ENCODE results near the gene AMER1. TPM values are rescaled to one million over a fixed set of nuclear protein-coding genes. Genes with fewer than 3 reads are reported as not detected.
"Not testable (repeated sequence)": the region's sequence is repeated elsewhere in the genome, so short reads cannot be mapped to it uniquely, and the experiment has no call there.

Gene AMER1
- total RNA-seq, result 3.9 TPM
- long read RNA-seq, partial matches to known transcripts, result 0 of 1 reads
- long read RNA-seq, other reads (novel, unspliced or antisense), result 1 of 1 reads

DNA sequence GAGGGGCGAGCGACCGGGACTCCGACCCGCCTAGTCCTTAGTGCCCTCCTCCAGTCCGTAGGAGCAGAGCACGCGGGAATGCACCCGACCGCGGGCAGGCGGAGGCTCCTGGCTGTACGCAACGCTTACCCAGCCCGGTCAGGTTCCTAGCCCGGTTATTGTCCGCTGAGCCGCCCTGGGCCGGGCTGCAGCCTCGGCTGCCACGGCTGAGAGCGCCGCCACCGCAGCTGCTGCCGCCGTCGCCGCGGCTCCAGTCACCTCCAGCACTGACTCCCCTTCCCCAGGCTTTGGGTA, at the start of gene AMER1:
Gene AMER1, minus strand, starts transcription at position 268 of the 294 bp plus-strand sequence. CDS start 12,422 bp downstream, outside the sequence.
- intact Hi-C loops (cut with DNase I), result no loop called here
- DNase-seq (ENCODE audit: low spot score), result no peak

DNA sequence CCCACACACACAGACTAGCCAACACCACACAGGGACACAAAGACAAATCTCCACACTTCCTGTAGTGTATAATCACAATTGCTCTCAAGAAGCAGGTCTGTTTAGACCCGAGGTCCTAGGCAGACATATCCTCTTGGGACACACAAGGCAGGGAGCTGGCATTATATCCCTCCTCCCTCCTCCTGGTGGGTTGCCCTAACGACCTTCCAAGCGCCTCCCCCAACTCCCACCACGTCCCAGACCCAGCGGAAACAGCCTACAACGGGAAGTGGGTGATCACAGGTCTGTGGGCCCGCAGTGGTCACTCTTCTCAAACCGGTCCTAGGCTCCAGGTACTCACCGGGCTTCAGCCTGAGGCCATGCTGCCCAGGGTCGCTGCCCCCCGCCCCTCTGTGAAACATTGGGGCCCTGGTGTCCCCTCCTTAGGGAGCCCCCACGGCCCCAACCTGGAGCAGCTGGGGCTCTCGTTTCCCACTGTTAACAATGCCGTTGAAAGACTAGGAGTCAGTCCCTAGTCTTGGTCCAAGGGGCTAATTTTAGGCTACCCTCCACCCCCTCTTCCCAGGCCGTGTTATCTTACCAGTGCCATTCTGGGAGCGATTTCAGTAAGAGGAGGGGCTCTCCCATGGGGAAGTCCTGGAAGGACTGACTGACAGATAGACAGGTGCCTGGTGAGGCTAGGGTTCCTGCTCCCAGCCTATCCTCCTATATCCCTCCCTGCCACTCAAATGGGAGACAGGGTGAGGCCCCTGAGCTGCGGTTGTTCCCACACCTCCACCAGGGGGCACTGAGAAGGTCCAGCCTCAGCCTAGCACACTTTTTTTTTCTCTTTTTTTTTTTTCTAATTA, 24.8 kb upstream of the AMER1 start, which contains the start of gene ASB12:
Gene ASB12, minus strand, starts transcription at position 485 of the 848 bp plus-strand sequence. CDS start 4,957 bp downstream, outside the sequence.
- DNase-seq (ENCODE audit: low spot score), result no peak
- intact Hi-C loops (cut with DNase I), result no loop called here

DNA sequence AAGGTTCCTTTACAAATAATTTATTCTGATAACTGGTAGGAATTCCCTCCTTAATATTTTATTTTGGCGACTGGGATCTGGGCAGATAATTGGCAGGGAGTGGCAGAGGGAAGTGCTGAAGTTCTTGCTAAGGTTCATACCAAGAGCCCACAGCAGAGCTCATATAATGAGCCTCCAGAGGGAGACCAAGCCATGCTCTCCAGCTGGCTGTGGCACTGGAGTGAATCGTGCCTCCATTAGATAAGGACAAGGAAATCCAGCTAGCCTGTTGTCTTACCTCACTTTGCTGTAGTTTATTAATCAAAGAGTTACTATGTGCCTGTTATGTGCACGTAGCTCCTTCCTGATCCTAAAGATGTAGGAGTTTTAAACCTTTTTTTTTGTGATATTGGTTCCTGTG, 23.6 kb upstream of the AMER1 start:
- intact Hi-C loops (cut with DNase I), result no loop called here
- no peak for DNase-seq (ENCODE audit: low spot score)

DNA sequence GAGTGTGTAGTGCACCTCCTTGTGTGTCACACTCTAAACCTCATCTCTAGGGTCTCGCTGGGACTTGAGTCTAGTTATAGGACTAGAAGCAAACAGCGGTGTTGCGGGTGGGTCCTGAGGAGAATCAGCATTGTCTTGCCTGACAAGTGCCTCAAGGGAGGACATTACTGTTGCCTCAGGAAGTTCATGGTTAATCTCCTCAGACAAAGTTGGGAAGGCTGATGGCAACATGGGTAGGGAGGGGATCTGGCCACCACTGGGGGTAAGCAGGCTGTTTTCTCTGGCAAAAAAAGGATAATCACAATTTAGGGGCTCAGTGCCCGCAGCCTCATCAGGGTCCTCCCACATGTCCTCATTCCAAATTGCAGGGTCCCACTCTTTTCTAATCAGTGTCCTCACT, 12.5 kb upstream of the AMER1 start:
- intact Hi-C loops (cut with DNase I), result no loop called here

DNA sequence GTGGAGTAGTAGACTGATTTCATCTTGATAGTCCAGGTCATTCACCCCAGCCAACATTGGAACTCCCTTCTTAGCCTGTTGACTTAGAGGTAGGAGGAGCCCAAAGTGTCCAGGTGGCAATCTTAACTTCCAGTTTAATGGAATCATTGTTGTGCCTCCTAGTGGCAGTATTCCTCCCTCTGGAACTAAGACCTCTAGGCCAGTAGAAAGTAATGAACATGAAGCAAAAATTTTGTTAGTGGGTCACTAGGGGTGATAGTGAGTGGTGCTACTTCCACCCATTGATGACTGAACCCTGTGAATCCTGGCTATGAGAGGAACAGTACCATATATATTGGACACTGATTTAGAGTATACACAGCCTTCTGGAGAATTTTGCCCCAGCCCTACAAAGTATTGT, 8.5 kb upstream of the AMER1 start:
- DNase-seq (ENCODE audit: low spot score); intact Hi-C loops (cut with DNase I): not testable (repeated sequence)

More for the DNA sequence above, 12.5 kb upstream of the AMER1 start:
- no peak for DNase-seq (ENCODE audit: low spot score)

DNA sequence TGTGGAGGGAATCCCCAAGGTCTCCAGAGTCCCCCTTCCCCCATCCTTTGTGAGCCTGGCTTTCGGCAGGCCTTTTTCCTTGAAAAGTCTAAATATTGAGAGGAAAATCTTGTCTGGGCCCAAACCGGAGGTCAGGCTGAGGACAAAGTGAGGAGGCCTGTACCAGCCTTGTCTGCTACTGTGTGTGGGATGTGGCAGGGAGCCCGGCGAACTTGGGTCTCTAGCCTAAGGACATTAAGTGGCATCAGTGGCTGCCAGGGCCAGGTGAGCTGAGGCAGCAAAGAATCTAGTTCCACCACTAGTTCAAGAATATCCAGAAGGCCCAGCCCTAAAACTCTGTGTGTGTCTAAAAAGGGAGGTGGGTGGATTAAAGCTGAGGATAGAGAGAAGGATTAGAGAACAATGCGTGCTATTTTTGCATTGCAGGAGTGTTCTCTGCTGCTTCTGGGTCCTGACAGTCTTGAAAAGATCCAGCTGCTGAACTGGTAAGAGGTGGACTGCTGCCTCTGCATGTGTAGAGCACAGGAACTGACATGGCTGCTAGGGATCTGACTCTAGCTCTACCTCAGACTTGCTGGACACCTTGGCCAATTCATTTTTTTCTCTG, 1.2 kb upstream of the AMER1 start:
- DNase-seq (ENCODE audit: low spot score), result no peak
- intact Hi-C loops (cut with DNase I), result no loop called here

DNA sequence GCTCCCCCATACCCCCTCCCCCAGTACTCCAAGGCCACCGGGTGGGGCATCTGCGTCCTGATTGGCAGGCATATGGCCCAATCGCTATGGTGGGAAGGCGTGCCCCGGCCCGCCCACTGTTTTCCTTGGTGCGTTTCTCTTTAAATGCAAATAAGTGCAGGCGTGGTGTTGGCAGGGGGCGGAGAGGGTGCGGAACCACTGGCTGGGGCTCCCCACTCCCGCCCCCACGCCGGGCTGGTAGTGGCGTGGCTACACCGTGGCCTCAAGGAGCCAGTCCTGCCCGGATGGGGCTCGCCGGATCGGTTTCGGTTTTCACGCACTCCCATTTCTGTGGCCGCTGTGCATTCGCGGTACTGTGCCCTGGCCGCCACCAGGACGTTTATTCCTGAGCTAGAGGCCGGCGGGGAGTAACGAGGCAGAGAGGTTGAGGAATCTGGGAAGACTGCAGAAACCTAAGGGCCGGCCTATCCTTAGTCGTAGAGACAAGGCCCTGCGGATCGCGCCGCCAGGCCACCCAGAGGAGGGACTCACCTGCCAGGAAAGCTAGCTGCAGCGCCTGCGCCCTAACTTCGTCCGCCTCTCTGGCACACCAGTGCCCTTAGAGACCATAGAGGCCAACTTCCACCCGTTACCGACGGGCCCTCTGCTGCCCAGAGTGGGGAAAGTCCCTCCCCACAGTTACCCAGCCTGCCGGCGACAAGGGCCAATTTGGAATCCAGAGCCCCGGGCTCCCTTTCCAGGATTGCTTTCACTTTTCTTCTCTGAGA, 410 bp upstream of the AMER1 start:
- DNase-seq (ENCODE audit: low spot score), result peak; percentile 94
- intact Hi-C loops (cut with DNase I), result no loop called here

DNA sequence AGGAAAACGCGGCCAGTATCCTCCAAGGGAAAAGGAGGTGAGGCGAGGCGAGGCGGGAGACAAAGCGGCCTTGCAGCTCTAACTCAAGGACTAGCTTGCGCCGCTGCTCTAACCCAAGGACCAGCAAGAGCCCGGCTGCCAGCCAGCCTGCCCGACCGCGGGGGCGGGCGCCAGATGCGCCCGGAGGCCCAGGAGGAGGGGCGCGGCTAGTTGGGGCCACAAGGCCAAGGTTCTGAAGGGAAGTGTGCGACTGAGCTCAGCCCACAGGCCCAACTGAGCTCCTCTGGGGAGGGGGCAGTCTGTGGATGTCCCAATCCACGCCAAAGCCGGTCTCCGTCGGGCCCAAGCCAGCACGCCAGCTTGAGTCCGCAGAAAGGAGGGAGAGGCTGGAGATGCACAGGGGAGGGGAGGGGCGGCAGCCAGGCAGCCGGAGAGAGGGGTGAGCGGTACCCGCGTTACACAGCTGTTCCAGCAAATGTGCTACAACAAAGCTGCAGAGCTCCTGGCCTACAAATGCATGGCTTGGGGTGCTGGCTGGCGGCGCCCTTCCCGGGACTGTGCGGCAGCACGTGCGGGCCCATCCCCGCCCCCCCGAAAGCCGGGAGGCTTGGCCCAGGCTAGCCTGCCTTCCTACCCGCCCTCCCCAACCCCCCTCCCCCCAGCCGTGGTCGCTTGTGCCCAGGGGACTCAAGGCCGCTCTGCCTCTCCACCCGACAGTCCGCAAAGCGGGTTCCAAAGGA, 637 bp downstream of the AMER1 start:
- DNase-seq (ENCODE audit: low spot score), result no peak
- intact Hi-C loops (cut with DNase I), result no loop called here

DNA sequence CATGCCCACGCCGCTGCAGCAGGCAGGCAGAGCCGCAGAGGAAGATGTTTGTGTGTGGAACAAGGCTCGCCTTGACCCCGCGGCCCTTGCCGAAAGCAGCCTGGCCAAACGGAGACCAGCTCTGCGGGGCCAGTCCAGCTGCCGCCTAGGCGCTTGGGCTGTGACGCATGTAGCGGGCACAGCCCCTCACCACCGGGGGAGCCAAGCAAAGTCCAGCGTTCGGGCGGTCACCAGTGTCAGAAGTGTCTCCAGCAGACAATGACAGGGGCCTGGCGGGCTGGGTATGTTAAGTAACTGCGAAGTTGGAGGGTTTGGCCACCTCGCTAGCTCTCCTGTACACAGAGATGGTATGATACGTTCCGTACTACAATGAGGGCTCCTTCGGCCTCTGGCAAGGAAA, 1.3 kb downstream of the AMER1 start:
- DNase-seq (ENCODE audit: low spot score), result no peak
- intact Hi-C loops (cut with DNase I), result no loop called here

DNA sequence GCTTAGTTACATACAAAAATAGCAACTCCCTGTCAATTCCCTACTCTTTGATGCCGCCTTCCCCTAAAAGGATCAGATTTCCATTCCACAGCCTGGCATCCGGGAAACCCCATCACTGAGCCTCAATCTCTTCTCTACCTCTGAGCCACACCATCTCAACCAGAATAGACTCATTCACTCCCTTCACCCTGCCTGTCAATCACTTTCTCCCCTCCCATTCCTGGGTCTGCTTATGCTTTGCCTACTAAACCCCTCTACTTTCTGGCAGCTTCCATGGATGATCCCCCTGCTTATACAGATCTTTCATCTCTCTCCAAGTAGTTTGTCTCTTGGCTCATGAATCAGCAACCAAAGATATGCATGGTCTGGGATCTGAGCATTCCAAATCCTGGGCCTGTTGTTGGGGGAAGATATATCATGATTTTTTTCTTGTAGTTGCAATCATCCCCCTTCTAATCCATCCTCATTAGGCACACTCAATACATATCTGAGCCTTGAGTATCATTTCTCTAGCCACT, 2.6 kb downstream of the AMER1 start:
- no peak for DNase-seq (ENCODE audit: low spot score)
- intact Hi-C loops (cut with DNase I), result no loop called here

DNA sequence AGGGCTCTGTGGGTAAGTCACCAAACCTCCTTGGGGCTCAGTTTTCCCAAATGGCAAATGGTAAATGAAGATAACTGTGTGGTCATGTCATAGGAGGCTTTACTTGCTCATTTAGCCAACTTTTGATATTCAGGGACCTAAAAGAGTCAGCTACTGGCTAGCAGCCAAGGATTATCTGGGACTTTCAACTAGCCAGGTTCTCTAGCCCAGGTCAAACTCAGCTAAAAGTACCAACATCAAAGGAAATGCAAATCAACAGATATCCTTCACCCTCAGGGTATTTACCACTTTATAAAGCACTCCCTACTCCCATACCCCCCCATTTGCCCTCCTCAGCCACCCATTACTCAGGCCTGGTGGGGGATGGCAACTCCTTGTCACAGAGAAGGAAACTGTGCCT, 7.5 kb downstream of the AMER1 start:
- no peak for DNase-seq (ENCODE audit: low spot score)
- intact Hi-C loops (cut with DNase I), result no loop called here

DNA sequence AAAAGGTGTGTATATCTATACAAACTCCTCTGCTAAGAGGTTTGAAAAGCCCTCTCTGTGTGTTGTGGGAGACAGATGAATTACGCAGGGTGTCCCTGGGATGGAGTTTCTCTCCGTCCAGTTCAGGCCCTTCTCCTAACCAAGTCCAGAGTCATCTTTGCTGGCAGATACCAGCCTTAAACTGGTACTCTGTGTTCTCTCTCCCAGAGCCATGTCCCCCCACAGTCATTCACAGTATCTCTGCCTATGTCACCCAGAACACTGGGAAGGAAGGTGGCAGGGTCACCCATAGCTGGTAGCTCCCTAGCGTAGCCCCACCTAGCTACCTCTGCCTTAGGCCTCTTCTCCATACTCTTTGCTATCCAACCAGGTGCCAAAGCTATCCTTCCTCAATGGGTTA, 8.9 kb downstream of the AMER1 start:
- intact Hi-C loops (cut with DNase I), result no loop called here
- DNase-seq (ENCODE audit: low spot score), result no peak

DNA sequence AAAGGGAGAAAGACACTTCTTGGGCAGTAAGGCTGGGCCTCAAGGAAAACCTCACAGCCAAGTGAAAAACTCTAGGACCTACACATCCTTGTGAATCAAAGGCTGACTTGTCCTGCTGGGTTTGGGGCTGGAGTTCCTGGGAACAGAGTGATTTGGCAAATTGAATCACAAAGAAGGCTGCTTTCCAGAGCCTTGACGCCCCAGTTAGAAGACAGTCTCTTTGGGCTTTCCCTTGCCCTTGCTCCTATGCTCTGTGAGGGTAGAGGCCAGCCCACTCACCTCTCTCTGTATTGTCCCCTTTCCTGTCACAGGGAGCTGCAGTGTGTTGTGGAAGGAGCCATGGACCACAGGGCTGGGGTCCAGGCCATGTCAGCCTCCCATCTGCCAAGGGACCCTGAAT, 9.6 kb downstream of the AMER1 start:
- intact Hi-C loops (cut with DNase I), result no loop called here

DNA sequence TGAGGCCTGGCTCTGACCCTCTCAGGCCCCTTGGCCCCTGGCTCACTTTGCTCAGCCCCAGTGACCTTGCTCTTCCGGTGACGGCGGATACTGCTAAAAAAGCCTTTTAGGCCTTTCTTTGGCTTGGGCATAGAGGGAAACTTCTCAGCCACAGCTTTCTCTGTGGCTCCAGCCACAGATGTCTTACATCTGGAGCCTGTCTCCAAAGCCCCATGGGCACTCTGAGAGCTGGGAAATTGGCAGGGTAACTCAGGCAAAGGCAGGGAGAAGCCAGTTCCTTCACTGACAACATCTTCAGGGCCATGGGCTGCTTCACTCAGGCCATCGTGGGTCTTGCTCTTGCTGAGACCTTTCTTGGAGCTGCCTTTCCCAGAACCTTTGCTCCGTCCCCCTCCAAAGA, 12.8 kb downstream of the AMER1 start:
- DNase-seq (ENCODE audit: low spot score), result peak; percentile 24

More for the DNA sequence above, 9.6 kb downstream of the AMER1 start:
- peak; percentile 4 for DNase-seq (ENCODE audit: low spot score)

DNA sequence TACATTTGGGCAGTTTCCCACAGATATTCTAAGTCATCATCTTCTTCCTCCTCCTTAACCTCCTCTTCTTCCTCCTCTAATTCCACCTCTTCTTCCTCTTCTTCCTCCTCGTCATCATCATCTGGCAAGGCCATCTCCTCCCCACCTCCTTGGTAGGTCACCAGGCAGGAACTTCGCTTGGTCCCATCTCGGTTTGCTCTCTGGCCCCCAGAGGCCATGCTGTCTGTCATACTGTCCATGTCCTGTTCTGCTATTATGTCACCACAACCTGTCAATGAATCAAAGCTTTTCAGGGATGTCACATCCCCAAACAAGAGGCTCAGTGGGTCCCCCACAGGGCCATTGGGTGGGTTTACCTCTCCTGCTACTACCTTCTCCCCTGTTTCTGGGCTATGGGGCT, 13.5 kb downstream of the AMER1 start:
- intact Hi-C loops (cut with DNase I), result no loop called here
- DNase-seq (ENCODE audit: low spot score), result peak; percentile 61

More for the DNA sequence above, 12.8 kb downstream of the AMER1 start:
- intact Hi-C loops (cut with DNase I), result no loop called here

DNA sequence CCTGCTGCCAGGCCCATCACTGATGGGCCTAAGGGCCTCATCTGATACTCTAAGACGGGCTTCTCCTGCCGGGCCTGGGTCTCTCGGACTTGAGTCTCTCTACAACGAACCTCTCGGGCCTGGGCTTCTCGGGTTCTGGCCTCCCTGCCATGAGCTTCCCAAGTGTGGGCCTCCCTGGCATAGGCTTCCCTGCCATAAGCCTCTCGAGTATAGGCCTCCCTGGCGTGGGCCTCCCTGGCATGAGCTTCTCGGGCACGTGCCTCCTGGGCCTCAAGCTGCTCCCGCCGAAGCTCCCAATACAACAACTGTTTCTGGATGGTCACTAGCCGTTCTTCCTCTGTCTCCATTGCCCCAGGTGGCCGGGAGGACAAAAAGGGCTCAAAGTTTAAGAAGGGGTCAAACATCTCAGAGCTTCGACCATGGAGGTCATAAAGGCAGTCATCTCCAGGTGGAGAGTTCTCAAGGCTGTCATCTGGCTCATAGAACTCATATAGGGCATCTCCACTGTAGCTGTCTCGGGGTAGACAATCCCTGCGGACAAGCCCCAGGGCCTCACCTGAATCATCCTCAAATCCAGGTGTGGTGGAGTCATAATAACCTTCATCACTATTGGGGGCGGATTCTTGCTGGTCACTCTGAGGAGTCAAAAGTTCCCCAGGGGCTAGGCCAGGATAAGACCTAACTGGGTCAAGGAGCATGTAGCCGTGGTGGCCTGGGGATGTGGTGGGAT, 14.1 kb downstream of the AMER1 start:
- peak; percentile 66 for DNase-seq (ENCODE audit: low spot score)
- intact Hi-C loops (cut with DNase I), result no loop called here

DNA sequence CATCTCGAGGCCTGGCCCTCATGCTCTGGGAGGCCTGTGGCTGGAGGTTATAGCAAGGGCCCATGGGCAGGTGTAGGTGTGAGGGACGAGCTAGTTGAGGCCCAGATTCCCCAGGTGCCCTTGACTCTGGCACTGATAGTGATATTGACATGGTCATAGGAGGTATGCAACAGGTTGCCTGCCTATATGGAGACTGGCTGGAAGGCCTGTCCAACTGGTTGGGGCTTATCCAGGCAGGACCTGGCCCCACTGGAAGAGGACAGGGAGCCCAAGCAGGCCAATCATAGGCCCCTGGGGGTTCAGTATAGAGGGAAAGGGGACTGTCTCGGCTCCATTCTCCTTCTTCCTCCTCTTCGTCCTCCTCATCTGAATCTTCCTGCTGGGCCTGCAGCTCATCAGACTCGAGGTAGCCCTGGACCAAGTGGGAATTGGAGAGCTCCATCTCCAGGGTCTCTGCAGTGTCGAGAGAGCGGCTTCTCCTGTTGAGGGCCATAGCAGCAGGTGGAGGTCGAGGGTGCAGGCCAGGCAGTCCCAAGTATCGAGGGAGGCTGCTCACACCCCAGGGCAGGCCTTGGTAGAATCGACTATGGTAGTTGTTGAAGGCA, 15.3 kb downstream of the AMER1 start:
- intact Hi-C loops (cut with DNase I), result no loop called here

DNA sequence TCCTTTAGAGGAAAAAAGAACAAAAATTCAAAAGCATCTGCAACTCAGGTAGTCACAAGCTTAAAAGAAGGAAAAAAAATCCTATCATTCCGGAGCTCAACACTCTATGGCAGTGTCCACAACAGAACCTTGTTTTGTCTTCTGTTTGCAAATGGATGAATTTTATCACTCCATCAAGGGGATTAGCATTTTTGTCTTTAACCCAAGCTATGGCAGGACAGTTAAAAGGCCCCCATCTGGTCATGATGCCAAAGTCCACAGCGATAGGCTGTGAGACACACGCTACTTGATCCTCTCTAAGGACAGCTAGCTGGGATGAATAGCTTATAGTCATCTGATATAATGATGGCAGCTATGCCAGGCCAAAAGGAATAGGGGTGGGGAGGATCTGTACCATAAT, 16.6 kb downstream of the AMER1 start:
- intact Hi-C loops (cut with DNase I), result no loop called here
- no peak for DNase-seq (ENCODE audit: low spot score)

More for the DNA sequence above, 15.3 kb downstream of the AMER1 start:
- peak; percentile 44 for DNase-seq (ENCODE audit: low spot score)
